Mucosa of stomach (tissue), 1 donor: ENCODE measurements around the gene ARHGDIA.

Experiments used
- H3K27me3 ChIP-seq: one replicate; pipeline ENCODE4 v1.7.0; 2013; ENCODE audit warnings: mild to moderate bottlenecking, low read length; ENCODE audit not compliant: control insufficient read depth, insufficient read depth
- H3K36me3 ChIP-seq: one replicate; pipeline ENCODE4 v1.7.0; 2013; ENCODE audit warnings: low read length; ENCODE audit not compliant: control insufficient read depth, insufficient read depth
- H3K4me1 ChIP-seq: one replicate; pipeline ENCODE4 v1.7.0; 2013; ENCODE audit warnings: mild to moderate bottlenecking, low read length; ENCODE audit not compliant: control insufficient read depth, insufficient read depth
- H3K4me3 ChIP-seq: one replicate; pipeline ENCODE4 v1.7.0; 2013; ENCODE audit warnings: low read length
- H3K9ac ChIP-seq: one replicate; pipeline ENCODE4 v1.7.0; 2013; ENCODE audit warnings: mild to moderate bottlenecking, low read length, moderate library complexity
- H3K9me3 ChIP-seq: one replicate; pipeline ENCODE4 v1.7.0; 2013; ENCODE audit warnings: mild to moderate bottlenecking, low read length, moderate library complexity; ENCODE audit not compliant: control insufficient read depth
- donor health status: Pancreatic carcinoma.

ARHGDIA gene

DNA sequence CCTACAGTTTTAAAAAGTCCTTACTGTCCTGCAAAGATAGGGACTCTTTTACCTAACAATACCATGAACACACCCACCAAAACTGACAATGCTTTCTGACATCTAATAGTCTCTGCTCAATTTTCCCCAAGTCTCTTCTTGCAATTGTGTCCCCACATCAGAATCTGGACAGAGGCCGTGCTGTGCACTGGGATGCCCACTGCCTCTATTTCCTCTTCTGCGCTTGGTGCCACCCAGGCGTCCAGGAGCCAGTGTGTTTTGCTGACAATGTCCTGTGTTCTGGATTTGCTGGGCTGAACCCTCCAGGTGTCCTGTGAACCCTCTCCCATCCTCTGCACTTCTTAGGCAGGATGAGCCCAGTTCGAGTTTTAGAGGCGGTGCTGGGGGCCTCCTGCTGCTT, 6.4 kb upstream of the ARHGDIA start:
- Histone ChIP-seq H3K9me3 (no peaks in the 10 kb centered on the region), H3K4me3 (no peak overlapping the region), H3K36me3 (no peaks in the 10 kb centered on the region), H3K9ac (no peak overlapping the region), H3K27me3 (no peaks in the 10 kb centered on the region), H3K4me1 (peaks cover 7% of the 10 kb centered on the region)

DNA sequence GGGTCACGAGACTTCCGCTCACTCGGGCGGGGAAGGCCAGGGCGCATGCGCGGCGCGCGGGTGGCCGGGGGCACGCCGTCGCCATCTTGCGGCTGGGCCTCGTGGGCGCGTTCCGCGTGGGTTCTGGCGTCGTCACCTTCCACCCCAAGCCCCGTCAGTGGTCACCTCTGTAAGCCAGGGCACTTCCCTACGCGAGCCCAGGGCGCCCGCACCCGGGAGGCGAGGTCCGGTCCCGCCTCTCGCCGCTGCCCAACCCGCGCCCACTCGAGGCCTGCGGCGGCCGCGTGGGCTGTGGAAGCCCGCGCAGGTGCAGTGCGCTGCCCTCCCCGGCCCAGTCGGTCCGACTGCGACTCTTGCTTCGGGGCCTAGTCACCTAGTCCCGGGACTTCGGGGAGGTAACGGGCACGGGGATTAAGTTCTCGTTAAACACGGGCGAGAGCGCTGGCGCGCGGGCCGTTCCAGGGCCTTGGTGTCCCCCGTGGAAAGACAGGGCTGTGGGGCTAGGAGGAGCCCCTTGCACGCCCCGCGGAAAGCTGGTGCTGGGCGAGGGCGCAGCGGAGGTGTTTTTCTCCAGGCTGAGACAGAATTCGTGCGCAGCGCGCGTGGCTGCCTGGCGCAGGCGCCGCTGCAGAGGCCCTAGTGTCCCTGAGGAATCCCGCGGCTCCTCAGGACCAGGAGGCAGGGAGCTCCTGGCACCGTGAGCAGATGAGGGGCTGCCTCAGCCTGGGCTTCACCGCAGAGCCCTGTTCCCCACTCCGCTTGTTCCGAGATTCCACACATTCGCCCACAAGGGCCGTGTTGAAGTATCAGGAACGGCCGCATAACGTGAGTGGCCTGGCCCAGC, 472 bp upstream of the ARHGDIA start:
- Histone ChIP-seq H3K27me3 (no peaks in the 10 kb centered on the region), H3K4me1 (peaks cover 42% of the 10 kb centered on the region), H3K9ac (peak overlapping the region; percentile 86), H3K36me3 (peaks cover 11% of the 10 kb centered on the region), H3K9me3 (no peaks in the 10 kb centered on the region), H3K4me3 (peak overlapping the region; percentile 95)

DNA sequence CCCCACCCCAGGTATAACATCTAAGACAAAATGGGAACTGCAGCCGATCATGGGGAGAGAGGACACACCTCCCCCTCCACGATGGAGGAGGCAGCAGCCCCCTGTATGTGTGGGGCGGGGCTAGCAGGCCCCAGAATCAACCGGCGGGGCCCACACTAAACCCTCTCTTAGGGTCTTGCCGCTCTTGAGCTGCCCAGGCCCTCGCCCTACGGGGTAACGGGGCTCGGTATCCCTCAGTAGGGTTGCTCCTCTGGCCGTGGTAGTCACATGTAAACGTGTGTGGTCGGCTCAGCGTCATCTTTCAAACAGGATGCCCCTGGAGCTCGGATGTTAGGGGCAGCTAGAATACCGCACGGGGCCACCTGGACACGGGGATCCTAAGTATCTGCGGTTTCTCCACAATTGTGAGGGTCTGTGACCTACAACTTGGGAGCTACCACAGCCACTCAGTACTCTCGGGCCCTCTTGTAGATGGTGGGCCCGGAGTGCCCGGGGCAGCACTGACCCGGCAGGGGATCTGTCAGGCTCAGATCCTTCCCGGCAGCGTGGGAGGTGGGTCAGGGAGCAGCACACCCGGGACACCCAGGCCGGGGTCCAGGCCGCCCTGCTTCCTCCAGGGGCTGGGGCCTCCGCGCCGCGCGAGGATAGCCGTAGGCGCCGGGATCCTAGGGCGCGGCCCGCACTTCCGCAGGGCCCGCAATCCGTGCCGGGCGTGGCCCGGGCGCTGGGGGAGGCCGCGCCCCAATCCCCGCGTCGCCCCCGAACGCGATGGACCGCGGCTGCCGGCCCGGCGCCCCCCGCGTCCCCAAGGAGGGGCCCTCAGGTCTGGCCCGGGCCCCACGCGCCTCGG, 781 bp downstream of the ARHGDIA start:
- H3K4me1 ChIP-seq: peaks cover 53% of the 10 kb centered on the region
- H3K4me3 ChIP-seq: peak overlapping the region; percentile 90
- no peaks in the 10 kb centered on the region for H3K9me3 ChIP-seq
- H3K36me3 ChIP-seq: peaks cover 11% of the 10 kb centered on the region
- H3K27me3 ChIP-seq: no peaks in the 10 kb centered on the region
- H3K9ac ChIP-seq: peak overlapping the region; percentile 91

DNA sequence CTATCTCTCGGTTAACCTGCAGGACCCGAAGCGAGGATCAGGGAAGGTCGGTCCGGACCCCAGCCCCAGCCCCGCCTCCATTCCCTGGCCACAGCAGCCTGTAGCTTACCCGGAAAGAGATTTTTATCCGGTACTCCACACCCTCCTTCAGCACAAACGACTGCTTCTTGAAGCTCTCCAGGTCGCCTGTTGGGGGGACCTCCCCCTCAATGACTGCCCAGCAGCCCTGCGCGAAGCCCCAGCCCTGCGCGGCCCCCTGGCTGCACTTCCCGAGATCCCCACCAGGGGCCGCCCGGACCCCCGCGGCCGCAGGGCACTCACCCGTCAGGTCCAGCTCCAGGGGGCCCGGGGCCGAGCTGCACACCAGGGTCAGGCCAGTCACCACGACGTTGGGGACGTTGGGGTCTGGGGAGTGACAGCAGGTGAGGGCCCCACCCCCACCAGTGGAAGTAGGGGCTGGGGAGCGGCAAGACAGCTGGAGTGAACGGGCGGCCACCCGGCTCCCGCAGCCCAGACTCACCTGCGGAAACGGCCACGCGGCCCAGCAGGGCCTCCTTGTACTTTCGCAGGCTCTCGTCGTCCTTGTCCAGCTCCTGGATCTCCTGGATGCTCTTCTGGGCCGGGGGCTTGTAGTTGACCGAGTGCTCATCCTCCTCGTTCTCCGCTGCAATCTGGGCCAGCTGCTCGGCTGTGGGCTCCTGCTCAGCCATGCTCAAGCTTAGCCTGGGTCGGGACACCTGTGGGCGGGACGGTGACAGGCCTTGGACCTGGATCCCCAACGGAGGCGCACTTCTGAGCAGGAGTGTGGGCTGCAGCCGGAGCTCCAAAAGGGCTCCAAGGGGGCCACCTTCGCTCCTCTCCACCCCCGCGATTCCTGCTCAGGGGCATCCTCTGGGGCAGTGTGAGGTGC, 1.7 kb downstream of the ARHGDIA start:
- peak overlapping the region; percentile 91 for H3K9ac ChIP-seq
- H3K9me3 ChIP-seq: no peaks in the 10 kb centered on the region
- no peaks in the 10 kb centered on the region for H3K27me3 ChIP-seq
- H3K4me3 ChIP-seq: peak overlapping the region; percentile 90
- H3K4me1 ChIP-seq: peaks cover 62% of the 10 kb centered on the region
- H3K36me3 ChIP-seq: peaks cover 11% of the 10 kb centered on the region

DNA sequence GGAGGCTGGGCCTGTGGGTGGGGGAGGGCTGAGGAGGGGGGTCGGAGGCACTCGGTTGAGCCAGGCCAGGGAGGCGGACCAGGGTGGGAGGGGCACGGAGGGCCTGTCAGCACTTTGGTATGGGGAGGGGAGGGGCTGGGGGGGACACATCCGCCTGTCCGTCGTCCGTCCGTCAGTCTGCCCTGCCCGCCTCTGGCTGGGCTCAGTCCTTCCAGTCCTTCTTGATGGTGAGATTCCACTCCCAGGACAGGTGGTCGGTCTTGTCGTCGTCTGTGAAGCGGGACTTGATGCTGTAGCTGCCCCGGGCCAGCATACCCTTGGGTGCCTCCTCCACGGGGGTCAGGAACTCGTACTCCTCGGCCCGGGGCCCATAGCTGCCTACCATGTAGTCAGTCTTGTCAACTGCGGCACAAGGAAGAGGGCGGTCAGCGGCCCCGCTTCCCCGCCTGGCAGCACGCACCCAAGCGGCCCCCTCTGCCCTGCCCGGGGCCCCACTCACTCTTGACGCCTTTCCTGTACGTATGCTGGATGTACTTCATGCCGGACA, 2.4 kb downstream of the ARHGDIA start:
- peaks cover 69% of the 10 kb centered on the region for H3K4me1 ChIP-seq
- no peaks in the 10 kb centered on the region for H3K9me3 ChIP-seq
- H3K9ac ChIP-seq: no peak overlapping the region
- H3K27me3 ChIP-seq: no peaks in the 10 kb centered on the region
- no peak overlapping the region for H3K4me3 ChIP-seq
- H3K36me3 ChIP-seq: peaks cover 11% of the 10 kb centered on the region

DNA sequence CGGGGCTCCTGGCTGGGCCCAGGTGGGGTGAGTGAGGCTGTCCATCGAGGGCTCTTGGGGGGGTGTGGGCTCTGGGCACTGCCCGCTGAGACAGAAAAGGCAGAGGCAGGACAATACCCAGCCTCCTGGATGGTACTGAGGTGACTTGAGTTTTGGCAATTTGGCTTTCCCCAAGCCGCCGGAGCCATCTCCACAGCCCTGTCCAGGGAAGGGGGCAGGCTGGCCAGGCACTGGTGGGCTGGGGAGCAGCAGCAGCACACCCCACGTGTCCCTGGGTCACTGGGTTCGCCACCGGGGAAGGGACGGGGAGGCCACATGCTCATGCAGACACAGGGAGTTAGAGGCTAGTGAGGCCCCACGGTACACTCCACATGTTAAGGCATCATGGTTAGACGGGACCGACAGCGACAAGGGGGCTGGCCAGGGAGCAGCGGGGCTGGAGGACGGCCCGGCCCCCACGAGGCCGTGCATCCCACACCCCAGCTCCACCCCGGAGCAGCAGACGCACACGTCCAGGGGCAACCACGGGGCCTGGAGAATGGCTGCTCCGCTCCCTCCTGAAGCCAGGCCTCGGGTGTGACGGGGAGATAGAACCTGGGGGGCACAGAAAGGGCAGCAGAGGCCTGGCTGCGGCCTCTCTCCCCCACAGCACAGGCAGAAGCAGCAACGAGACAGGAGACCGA, 3.0 kb downstream of the ARHGDIA start:
- Histone ChIP-seq H3K9ac (peak overlapping the region; percentile 41), H3K36me3 (peaks cover 11% of the 10 kb centered on the region), H3K4me3 (no peak overlapping the region), H3K4me1 (peaks cover 75% of the 10 kb centered on the region), H3K9me3 (no peaks in the 10 kb centered on the region), H3K27me3 (no peaks in the 10 kb centered on the region)

DNA sequence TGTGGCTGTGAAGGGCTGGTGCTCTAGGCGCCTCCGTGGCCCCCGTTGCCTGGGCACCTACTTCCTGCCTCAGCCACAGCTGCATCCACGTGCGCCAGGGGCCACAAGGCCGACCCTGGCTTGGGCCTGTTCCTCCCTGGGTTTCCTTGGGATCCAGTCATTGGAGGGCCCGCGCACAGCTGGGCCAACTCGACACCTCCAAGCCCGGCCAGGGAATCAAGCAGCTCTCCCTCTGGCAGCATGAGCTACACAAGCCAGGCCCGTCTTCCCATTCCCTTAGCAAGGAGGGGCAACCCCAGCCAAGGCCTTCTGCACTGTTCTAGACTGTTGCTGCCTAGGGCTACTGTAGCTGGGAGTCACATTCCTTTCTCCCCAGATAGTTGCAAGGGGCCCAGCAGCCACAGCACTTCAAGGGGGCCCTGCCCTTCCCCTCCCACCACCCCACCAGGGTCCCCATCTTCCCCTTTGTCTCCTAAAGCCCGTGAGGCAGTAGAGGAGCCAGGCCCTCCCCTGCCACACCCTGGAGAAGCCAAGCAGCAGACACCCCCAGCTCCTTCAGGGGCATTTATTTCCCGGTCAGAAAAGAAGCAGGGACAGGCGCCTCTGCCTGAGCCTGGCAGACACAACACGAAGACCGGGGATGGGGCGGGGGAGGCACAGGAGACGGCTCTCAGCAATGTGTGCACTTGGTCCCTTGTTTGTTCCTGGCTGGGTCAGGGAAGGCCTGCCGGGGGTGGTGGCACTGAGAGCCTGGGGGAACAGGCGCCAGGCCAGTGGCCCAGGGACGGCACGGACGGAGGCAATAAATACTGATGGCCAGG, 3.8 kb downstream of the ARHGDIA start:
- Histone ChIP-seq H3K36me3 (peaks cover 11% of the 10 kb centered on the region), H3K9ac (peak overlapping the region; percentile 41), H3K9me3 (no peaks in the 10 kb centered on the region), H3K4me3 (no peak overlapping the region), H3K4me1 (peaks cover 81% of the 10 kb centered on the region), H3K27me3 (no peaks in the 10 kb centered on the region)

DNA sequence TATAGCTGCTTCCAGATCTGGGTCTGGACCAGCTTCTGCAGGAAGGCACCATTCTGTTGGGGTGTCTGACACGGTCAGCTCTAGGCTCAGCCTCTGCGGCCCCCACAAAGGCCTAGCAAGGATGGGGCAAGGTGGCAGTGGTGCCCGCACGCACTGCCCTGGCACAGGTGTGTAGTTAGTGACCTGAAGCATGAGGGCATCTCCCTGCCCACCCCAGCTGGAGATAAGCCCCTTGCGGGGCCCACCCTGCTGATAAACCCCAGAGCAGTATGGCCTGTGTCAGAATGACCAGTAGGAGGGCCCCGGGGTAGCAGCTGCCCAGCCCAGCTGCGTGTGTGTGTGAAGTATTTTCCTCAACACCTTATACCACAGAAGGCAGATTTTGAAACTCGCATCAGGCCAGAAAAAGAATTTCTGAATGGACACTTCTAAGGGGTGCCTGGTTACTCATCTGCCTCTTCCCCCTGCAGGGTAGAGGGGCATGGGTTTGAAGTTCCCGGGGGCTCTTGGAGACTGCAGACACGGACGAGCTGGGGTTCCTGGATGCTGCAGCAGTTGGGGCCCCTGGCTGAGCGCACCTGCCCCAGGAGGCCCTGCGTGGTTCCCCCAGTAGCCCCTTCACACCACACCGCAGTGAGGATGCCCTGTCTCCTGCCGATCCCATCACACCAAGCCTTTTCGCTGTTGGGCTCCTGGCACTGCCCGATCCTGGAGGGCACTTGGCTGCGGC, 4.5 kb downstream of the ARHGDIA start:
- H3K9me3 ChIP-seq: no peaks in the 10 kb centered on the region
- peak overlapping the region; percentile 27 for H3K9ac ChIP-seq
- H3K4me3 ChIP-seq: no peak overlapping the region
- H3K36me3 ChIP-seq: peaks cover 11% of the 10 kb centered on the region
- no peaks in the 10 kb centered on the region for H3K27me3 ChIP-seq
- peaks cover 82% of the 10 kb centered on the region for H3K4me1 ChIP-seq

DNA sequence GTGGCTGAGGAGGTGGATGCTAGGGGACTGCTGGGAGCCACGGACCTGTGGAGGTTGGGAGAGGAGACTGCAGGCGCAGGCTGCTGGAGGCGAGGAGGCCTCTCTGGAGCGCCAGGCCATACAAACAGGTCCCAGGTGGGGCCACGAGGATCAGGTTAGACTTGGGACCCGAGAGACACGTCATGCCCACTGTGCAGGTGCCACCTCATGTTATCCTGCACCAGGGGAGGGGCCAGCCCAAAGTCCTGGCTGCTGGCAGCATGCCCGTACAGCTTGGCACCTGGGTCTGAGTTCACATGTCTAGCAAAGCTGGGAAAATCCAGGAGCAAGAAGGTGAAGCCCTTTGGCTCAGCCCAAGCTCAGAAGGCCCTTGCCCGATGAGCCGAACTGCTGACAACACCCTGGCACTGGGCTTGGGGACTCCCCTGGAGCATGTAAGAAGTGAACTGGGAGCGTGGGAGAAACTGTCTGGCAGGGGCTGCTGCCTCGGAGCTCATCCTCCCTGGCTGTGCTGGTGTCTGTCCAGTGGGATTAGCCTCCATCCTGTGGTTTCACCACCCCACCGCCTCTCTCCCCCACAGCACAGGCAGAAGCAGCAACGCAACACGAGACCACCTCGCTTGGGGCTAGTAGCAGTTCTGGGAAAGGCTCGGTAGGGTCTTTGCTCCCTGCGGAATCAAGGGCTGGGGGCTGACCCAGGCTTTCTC, 5.3 kb downstream of the ARHGDIA start:
- Histone ChIP-seq H3K27me3 (no peaks in the 10 kb centered on the region), H3K4me3 (no peak overlapping the region), H3K36me3 (peaks cover 11% of the 10 kb centered on the region), H3K9ac (peak overlapping the region; percentile 46), H3K4me1 (peaks cover 83% of the 10 kb centered on the region), H3K9me3 (no peaks in the 10 kb centered on the region)

DNA sequence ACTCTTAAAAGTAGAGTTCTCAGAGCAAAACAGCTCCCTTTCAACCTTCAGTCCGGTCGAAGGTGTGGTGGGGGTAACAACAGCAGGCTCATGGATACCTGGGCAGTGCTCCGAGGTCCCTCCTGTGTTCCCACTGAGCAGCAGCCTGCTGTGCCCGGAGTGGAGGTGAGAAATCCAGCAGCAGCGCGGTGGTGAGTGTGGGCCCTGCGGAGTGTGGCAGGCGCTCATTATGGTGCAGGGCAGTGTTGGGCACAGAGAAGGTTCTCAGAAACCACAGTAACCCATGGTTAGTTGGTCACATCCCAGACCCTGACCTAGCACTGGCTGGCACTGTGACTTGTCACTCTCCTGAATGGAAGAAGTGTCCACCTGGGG, 5.8 kb downstream of the ARHGDIA start:
- peaks cover 83% of the 10 kb centered on the region for H3K4me1 ChIP-seq
- H3K36me3 ChIP-seq: peaks cover 11% of the 10 kb centered on the region
- H3K9me3 ChIP-seq: no peaks in the 10 kb centered on the region
- no peaks in the 10 kb centered on the region for H3K27me3 ChIP-seq
- H3K9ac ChIP-seq: peak overlapping the region; percentile 46
- no peak overlapping the region for H3K4me3 ChIP-seq
